Gastrocnemius medialis (tissue), 4 donors: ENCODE data around the gene ADPRHL1.

Experiments used
- CTCF ChIP-seq, 5 experiments: fragments of 450-650 bp in 3 of 5; fragments of 200-600 bp in 2 of 5; sonication (generic) in 2 of 5; IDR thresholded peaks in 4 of 5; conservative IDR thresholded peaks in 1 of 5; 1 replicate in 4 of 5; 2 replicates in 1 of 5; pipeline ENCODE4 v1.5.1; 2016 to 2019; ENCODE audit warnings: antibody characterized with exemption in 5 of 5, mild to moderate bottlenecking in 3 of 5, moderate library complexity in 3 of 5
- POLR2A ChIP-seq, 2 donors: fragments of 450-650 bp; IDR thresholded peaks; one replicate each; pipeline ENCODE4 v1.6.1; 2017; ENCODE audit warnings: antibody characterized with exemption in 2 of 2, mild to moderate bottlenecking in 2 of 2, moderate library complexity in 2 of 2

- TF ChIP-seq CTCF (IDR thresholded peaks at IDR 0.05 in 4 of 5, conservative IDR thresholded peaks at IDR 0.05 in 1 of 5) (no peak), POLR2A (IDR thresholded peaks at IDR 0.05) (no peak)
These were observed 38.7 kb upstream of the ADPRHL1 start for GRCh38 chr13:113491982-113492381.
